ENCODE data around the gene HSPA12A.
"Not testable (repeated sequence)": the region's sequence is repeated elsewhere in the genome, so short reads cannot be mapped to it uniquely, and the experiment has no call there.

Gene HSPA12A

GRCh38 chr10:116713846-116714245 is 28.5 kb downstream of the HSPA12A start:
- no peak for FAIRE-seq

- no peak for FAIRE-seq
These were observed 29.3 kb downstream of the HSPA12A start for GRCh38 chr10:116712989-116713543.

- FAIRE-seq, result no peak
These were observed 29.8 kb downstream of the HSPA12A start for GRCh38 chr10:116712519-116712918.

GRCh38 chr10:116711803-116712202 is 30.6 kb downstream of the HSPA12A start:
- FAIRE-seq, result not testable (repeated sequence)

GRCh38 chr10:116710076-116710475 is 32.3 kb downstream of the HSPA12A start:
- FAIRE-seq, result no peak

- no peak for FAIRE-seq
These were observed 33.5 kb downstream of the HSPA12A start for GRCh38 chr10:116708877-116709276.

- no peak for FAIRE-seq
These were observed 34.0 kb downstream of the HSPA12A start for GRCh38 chr10:116708391-116708821.

- FAIRE-seq, result no peak
These were observed 34.4 kb downstream of the HSPA12A start for GRCh38 chr10:116707981-116708380.

GRCh38 chr10:116706281-116706680 is 36.1 kb downstream of the HSPA12A start:
- FAIRE-seq, result no peak

- no peak for FAIRE-seq
These were observed 36.9 kb downstream of the HSPA12A start for GRCh38 chr10:116705498-116705897.

- no peak for FAIRE-seq
These were observed 37.4 kb downstream of the HSPA12A start for GRCh38 chr10:116704926-116705325.

- FAIRE-seq, result no peak
These were observed 40.2 kb downstream of the HSPA12A start for GRCh38 chr10:116702165-116702564.

GRCh38 chr10:116699471-116700150 is 42.8 kb downstream of the HSPA12A start:
- no peak for FAIRE-seq

- no peak for FAIRE-seq
These were observed 43.3 kb downstream of the HSPA12A start for GRCh38 chr10:116699049-116699448.

GRCh38 chr10:116698364-116698763 is 44.0 kb downstream of the HSPA12A start:
- no peak for FAIRE-seq

- FAIRE-seq, result no peak
These were observed 44.5 kb downstream of the HSPA12A start for GRCh38 chr10:116697816-116698215.

- no peak for FAIRE-seq
These were observed 45.4 kb downstream of the HSPA12A start for GRCh38 chr10:116696919-116697318.

GRCh38 chr10:116694927-116695268 is 47.5 kb downstream of the HSPA12A start:
- FAIRE-seq, result no peak

- no peak for FAIRE-seq
These were observed 48.0 kb downstream of the HSPA12A start for GRCh38 chr10:116694243-116694926.

GRCh38 chr10:116692225-116692624 is 50.1 kb downstream of the HSPA12A start:
- FAIRE-seq, result no peak

- no peak for FAIRE-seq
These were observed 50.7 kb downstream of the HSPA12A start for GRCh38 chr10:116691635-116692034.

- no peak for FAIRE-seq
These were observed 51.7 kb downstream of the HSPA12A start for GRCh38 chr10:116690356-116691322.

GRCh38 chr10:116689744-116690143 is 52.6 kb downstream of the HSPA12A start:
- no peak for FAIRE-seq
